K562 (cell line): ENCODE data around the gene FOXN1. TPM values are rescaled to one million over a fixed set of nuclear protein-coding genes. Genes with fewer than 3 reads are reported as not detected.

Experiments used
- ARHGAP35 ChIP-seq: fragments of 450-650 bp; IDR thresholded peaks from 2 replicates; pipeline ENCODE4 v1.6.1; 2018; ENCODE audit not compliant: partially characterized antibody
- KLF1 ChIP-seq: fragments of 450-650 bp; IDR thresholded peaks from 2 replicates; pipeline ENCODE4 v1.6.1; 2016; ENCODE audit warnings: missing genetic modification characterization, missing compliant biosample characterization
- PRMT5 ChIP-seq: sonication (generic); formaldehyde crosslinking; IDR thresholded peaks from 2 replicates; pipeline ENCODE4 v1.5.0; 2020; ENCODE audit warnings: missing genetic modification reagents
- RBM15 ChIP-seq: fragments of 200-400 bp; formaldehyde crosslinking; IDR thresholded peaks from 2 replicates; pipeline ENCODE4 v1.6.1; 2018; ENCODE audit warnings: mild to moderate bottlenecking, low read length, moderate library complexity; ENCODE audit not compliant: insufficient read depth
- RREB1 ChIP-seq: fragments of 250-450 bp; sonication (Bioruptor Pico); IDR thresholded peaks from 2 replicates; pipeline ENCODE4 v1.4.0; 2020
- SFPQ ChIP-seq: fragments of 200-400 bp; formaldehyde crosslinking; IDR thresholded peaks from 2 replicates; pipeline ENCODE4 v1.6.1; 2017; ENCODE audit warnings: mild to moderate bottlenecking, low read depth, low read length, moderate library complexity
- SMARCB1 ChIP-seq: IDR thresholded peaks from 2 replicates; pipeline ENCODE4 v1.6.1; 2011; ENCODE audit warnings: improper control_type of control experiment, low read depth; ENCODE audit not compliant: insufficient read length
- SNRNP70 ChIP-seq: fragments of 200-400 bp; formaldehyde crosslinking; optimal IDR thresholded peaks from 2 replicates; pipeline ENCODE3; 2017; ENCODE audit warnings: low read depth, low read length
- SRSF1 ChIP-seq: fragments of 200-400 bp; formaldehyde crosslinking; IDR thresholded peaks from 2 replicates; pipeline ENCODE4 v1.6.1; 2017; ENCODE audit warnings: mild to moderate bottlenecking, low read depth, low read length, moderate library complexity
- TEAD1 ChIP-seq, 2 experiments: fragments of 450-650 bp in 1 of 2; sonication (generic) in 1 of 2; formaldehyde crosslinking; IDR thresholded peaks; 2 replicates each; pipeline versions ENCODE4 v1.4.0 to v1.8.0; 2020 to 2022; ENCODE audit warnings: mild to moderate bottlenecking in 2 of 2, missing genetic modification reagents in 1 of 2
- USF2 ChIP-seq: sonication (generic); formaldehyde crosslinking; IDR thresholded peaks from 2 replicates; pipeline ENCODE4 v1.5.0; 2020; ENCODE audit warnings: missing genetic modification reagents
- ZKSCAN8 ChIP-seq: fragments of 200-800 bp; sonication (Bioruptor generic); IDR thresholded peaks from 2 replicates; pipeline ENCODE4 v1.6.1; 2016; ENCODE audit warnings: missing genetic modification characterization, missing compliant biosample characterization
- ZNF707 ChIP-seq: fragments of 250-450 bp; sonication (Bioruptor Pico); conservative IDR thresholded peaks from 2 replicates; pipeline ENCODE4 v1.8.0; 2022; ENCODE audit warnings: inconsistent platforms, mild to moderate bottlenecking, moderate library complexity
- ZNF780A ChIP-seq: fragments of 250-450 bp; sonication (Bioruptor Pico); IDR thresholded peaks from 2 replicates; pipeline ENCODE4 v1.5.0; 2021; ENCODE audit warnings: mild to moderate bottlenecking
- ZSCAN32 ChIP-seq: fragments of 450-650 bp; formaldehyde crosslinking; IDR thresholded peaks from 2 replicates; pipeline ENCODE4 v1.4.0; 2020; ENCODE audit warnings: mild to moderate bottlenecking, moderate library complexity
- polyA plus RNA-seq, 8 experiments: library from polyadenylated mRNA; depleted of rRNA in 4 of 8; stranded (reverse) in 5 of 8; unstranded in 3 of 8; fragments of >200 nt; fragmentation: Nextera tagmentation in 2 of 8; fragmentation: Illumina TruSeq in 1 of 8; extraction: Ambion mirVana in 2 of 8; extraction: Trizol in 1 of 8; gene quantifications; 2 replicates each; pipeline versions ENCODE4 v1.2.1 to v1.2.3, GENCODE V29; 2011 to 2014; ENCODE audit warnings: inconsistent platforms in 1 of 8, missing spikeins in 1 of 8
- total RNA-seq, 7 experiments: library from RNA; depleted of rRNA in 6 of 7; stranded (reverse); fragments of >200 nt in 6 of 7; fragmentation: Illumina TruSeq in 2 of 7; extraction: Trizol in 2 of 7; gene quantifications; 2 replicates each; pipeline versions ENCODE4 v1.2.1 to v1.2.3, GENCODE V29; 2011 to 2021; ENCODE audit warnings: low replicate concordance in 1 of 7
- TF ChIP-seq, protein P1 (sequence below): sonication (generic); formaldehyde crosslinking; IDR thresholded peaks from 2 replicates; pipeline ENCODE4 v1.9.0; 2022; ENCODE audit warnings: mild to moderate bottlenecking, missing genetic modification reagents
- TF ChIP-seq, protein P2 (sequence below), 2 experiments: fragments of 250-450 bp in 1 of 2; fragments of 450-650 bp in 1 of 2; sonication (Bioruptor Pico) in 1 of 2; IDR thresholded peaks; 2 replicates each; pipeline versions ENCODE4 v1.6.1 to v1.8.0; 2016 to 2021; ENCODE audit warnings: mild to moderate bottlenecking in 2 of 2, moderate library complexity in 2 of 2, missing compliant biosample characterization in 1 of 2, missing genetic modification characterization in 1 of 2

Gene FOXN1
- total and polyA plus RNA-seq, 9 of the 15 experiments (the other 6 are each of a cell fraction or from before 2014, with no cell fraction given), result not detected

GRCh38 chr17:28570716-28571360 lies 64.7 kb downstream of the FOXN1 start (continued):
- no peak for TF ChIP-seq RREB1 (CRISPR knock-in tag)
- no peak for TF ChIP-seq ZSCAN32 (CRISPR knock-in tag)
- TF ChIP-seq SFPQ, result no peak
- no peak for TF ChIP-seq SNRNP70
- TF ChIP-seq, protein P1, sequence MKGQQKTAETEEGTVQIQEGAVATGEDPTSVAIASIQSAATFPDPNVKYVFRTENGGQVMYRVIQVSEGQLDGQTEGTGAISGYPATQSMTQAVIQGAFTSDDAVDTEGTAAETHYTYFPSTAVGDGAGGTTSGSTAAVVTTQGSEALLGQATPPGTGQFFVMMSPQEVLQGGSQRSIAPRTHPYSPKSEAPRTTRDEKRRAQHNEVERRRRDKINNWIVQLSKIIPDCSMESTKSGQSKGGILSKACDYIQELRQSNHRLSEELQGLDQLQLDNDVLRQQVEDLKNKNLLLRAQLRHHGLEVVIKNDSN (CRISPR knock-in tag), result no peak
- no peak for TF ChIP-seq PRMT5 (CRISPR knock-in tag)
- TF ChIP-seq, protein P2, sequence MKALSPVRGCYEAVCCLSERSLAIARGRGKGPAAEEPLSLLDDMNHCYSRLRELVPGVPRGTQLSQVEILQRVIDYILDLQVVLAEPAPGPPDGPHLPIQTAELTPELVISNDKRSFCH (CRISPR knock-in tag; IDR thresholded peaks at IDR 0.05), result no peak
- TF ChIP-seq, protein P2 (tag; IDR thresholded peaks at IDR 0.05), result no peak
- TF ChIP-seq TEAD1 (CRISPR knock-in tag; IDR thresholded peaks at IDR 0.05), result no peak
- TF ChIP-seq ARHGAP35, result no peak
- no peak for TF ChIP-seq SMARCB1
- TF ChIP-seq ZNF780A, result no peak
- TF ChIP-seq ZKSCAN8, result no peak
- TF ChIP-seq SRSF1, result no peak
- TF ChIP-seq ZNF707, result no peak
- no peak for TF ChIP-seq RBM15
- TF ChIP-seq USF2 (CRISPR knock-in tag), result no peak
- no peak for TF ChIP-seq KLF1
